HL-60 (cell line): ENCODE data around the gene NKD2.

Experiments
- CTCF ChIP-seq: IDR thresholded peaks from one replicate; pipeline ENCODE4 v1.5.1; 2011; ENCODE audit warnings: low read length, control low read depth, inconsistent platforms; ENCODE audit not compliant: insufficient read depth
- POLR2AphosphoS5 ChIP-seq: IDR thresholded peaks from 2 replicates; pipeline ENCODE4 v1.6.1; 2012; ENCODE audit warnings: low read depth
- SPI1 ChIP-seq: IDR thresholded peaks from 2 replicates; pipeline ENCODE4 v1.6.1; 2012; ENCODE audit warnings: low read depth, mild to moderate bottlenecking, borderline replicate concordance

- TF ChIP-seq CTCF (no peak), POLR2AphosphoS5 (no peak), SPI1 (no peak)
Measured at GRCh38 chr5:1011741-1012312, 3.2 kb downstream of the NKD2 start.
